Measurements from ENCODE around the gene LRSAM1. TPM values are rescaled to one million over a fixed set of nuclear protein-coding genes. Genes with fewer than 3 reads are reported as not detected.

Gene LRSAM1
- total and polyA plus RNA-seq, 7 experiments from 2014 or later = 4.0 to 23.3 (median 17.6) TPM

DNA sequence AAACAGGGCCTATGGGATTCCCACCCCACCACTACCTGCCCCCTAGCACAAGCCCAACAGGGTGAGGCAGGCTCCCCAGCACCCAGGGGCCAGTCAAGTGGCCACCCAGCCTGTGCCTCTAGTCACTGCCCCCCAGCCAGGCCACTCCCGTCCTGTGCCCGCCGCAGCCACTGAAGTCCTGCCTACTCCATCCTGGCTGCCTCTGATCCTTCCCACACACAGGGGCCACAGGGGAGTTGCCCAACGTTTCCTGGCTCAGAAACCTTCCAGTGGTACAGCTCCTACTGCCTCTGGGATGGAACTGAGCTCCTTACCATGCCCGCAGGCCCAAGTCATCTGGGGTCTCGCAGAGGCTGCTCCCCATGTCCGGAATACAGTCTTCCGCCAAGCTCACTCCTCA is 90.6 kb downstream of the LRSAM1 start:
- CTCF ChIA-PET = no interaction called here
- H3K4me3 ChIP-seq (ENCODE audit: low read length) = no peak overlapping the region
- no peaks in the 10 kb centered on the region for H3K36me3 Mint-ChIP-seq
- POLR2A ChIA-PET = interaction anchor here (0.6 kb wide), 1 partner anchor 12 kb away, joined by 3 read pairs; no protein-coding TSS in a partner anchor
- H3K4me1 ChIP-seq (ENCODE audit: control insufficient read depth in 2 of 2, insufficient read depth in 2 of 2, low read length in 2 of 2) = no peaks in the 10 kb centered on the region
- H3K4me3 Mint-ChIP-seq = no peak overlapping the region
- no peaks in the 10 kb centered on the region for H3K27me3 ChIP-seq (ENCODE audit: control insufficient read depth in 2 of 2, insufficient read depth in 2 of 2, low read length in 2 of 2)
- DNase-seq (no peak), ATAC-seq (no peak)
- H3K27me3 Mint-ChIP-seq = no peaks in the 10 kb centered on the region
- no peak overlapping the region for H3K27ac ChIP-seq (ENCODE audit: low read depth, low read length)
- intact Hi-C loops (cut with micrococcal nuclease) = no loop called here
- H3K27ac Mint-ChIP-seq = no peak overlapping the region
- peaks cover 0 to 26% (median 0%) of the 10 kb centered on the region in 7 donors for H3K4me1 Mint-ChIP-seq
- no peaks in the 10 kb centered on the region for H3K9me3 ChIP-seq (ENCODE audit: control insufficient read depth in 2 of 3, low read length in 3 of 3)
- H3K9me3 Mint-ChIP-seq = no peaks in the 10 kb centered on the region
- no peaks in the 10 kb centered on the region for H3K36me3 ChIP-seq (ENCODE audit: control insufficient read depth in 2 of 3, insufficient read depth in 3 of 3, low read length in 3 of 3)

DNA sequence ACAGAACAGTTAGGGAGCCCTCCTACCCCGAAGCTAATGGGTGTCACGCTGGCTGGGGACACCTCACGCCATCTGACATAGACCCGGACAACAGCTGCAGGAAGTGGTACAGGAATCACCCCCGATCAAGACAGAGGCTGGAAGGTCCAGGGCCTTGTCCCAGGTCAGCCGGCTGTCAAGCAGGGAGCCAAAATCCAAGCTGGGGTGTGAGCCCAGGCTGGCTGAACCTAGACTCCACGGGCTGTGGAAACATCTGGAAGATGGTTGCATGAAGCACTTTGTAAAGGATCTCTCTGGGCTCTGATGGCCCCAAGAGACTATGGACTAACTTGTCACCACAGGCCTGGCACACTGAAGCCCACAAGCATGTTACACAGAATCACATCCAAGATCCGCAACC is 91.9 kb downstream of the LRSAM1 start:
- no peak overlapping the region for H3K27ac Mint-ChIP-seq
- POLR2A ChIA-PET = no interaction called here
- CTCF ChIA-PET = interaction anchor here (0.6 kb wide), 1 partner anchor 41 kb away, joined by 4 read pairs; no protein-coding TSS in a partner anchor

DNA sequence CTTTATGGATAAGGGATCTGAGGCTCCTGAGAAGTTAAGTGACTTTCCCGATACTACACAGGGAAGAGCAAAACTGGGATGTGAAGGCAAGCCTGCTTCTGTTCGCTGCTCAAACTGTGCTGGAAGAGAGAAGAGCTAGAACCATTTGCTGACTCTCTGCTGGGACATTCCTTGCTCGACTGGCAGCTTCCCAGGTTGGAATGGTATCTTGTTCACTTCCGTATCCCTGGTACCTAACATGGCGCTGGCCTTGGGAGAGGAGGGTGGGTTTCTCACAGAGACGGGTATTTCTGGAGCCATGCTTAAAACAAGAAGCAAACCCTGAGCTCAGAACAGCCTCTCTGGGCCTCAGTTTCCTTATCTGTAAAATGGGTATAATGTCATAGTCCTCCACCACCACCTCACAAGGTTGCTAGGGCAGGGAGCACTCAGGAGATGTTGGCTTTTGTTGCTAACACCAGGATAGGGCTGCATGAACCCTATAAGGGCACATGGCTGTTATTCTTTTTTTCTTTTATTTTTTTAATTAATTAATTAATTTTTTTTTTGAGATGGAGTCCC is 92.7 kb downstream of the LRSAM1 start:
- Mint-ChIP-seq H3K4me3 (no peak overlapping the region), H3K27me3 (no peaks in the 10 kb centered on the region), H3K27ac (peak overlapping the region in 2 of 9 donors; percentile 1 to 10), H3K36me3 (peaks cover 0 to 5% (median 0%) of the 10 kb centered on the region in 5 donors), H3K9me3 (no peaks in the 10 kb centered on the region), H3K4me1 (peaks cover 0 to 32% (median 4%) of the 10 kb centered on the region in 7 donors)
- Histone ChIP-seq H3K4me3 (ENCODE audit: low read length) (no peak overlapping the region), H3K27ac (ENCODE audit: low read depth, low read length) (no peak overlapping the region), H3K27me3 (ENCODE audit: control insufficient read depth in 2 of 2, insufficient read depth in 2 of 2, low read length in 2 of 2) (no peaks in the 10 kb centered on the region), H3K4me1 (ENCODE audit: control insufficient read depth in 2 of 2, insufficient read depth in 2 of 2, low read length in 2 of 2) (no peaks in the 10 kb centered on the region), H3K9me3 (ENCODE audit: control insufficient read depth in 2 of 3, low read length in 3 of 3) (no peaks in the 10 kb centered on the region), H3K36me3 (ENCODE audit: control insufficient read depth in 2 of 3, insufficient read depth in 3 of 3, low read length in 3 of 3) (no peaks in the 10 kb centered on the region)
- intact Hi-C loops (cut with micrococcal nuclease) = no loop called here
- POLR2A ChIA-PET = no interaction called here
- no peak for ATAC-seq
- CTCF ChIA-PET = interaction anchor here (0.6 to 1.0 kb wide), 2 partner anchors 13 to 40 kb away, joined by 3 to 4 read pairs; no protein-coding TSS in a partner anchor
- DNase-seq = no peak

More for the DNA sequence above, 91.9 kb downstream of the LRSAM1 start:
- ATAC-seq = no peak
- Histone ChIP-seq H3K9me3 (ENCODE audit: control insufficient read depth in 2 of 3, low read length in 3 of 3) (no peaks in the 10 kb centered on the region), H3K4me1 (ENCODE audit: control insufficient read depth in 2 of 2, insufficient read depth in 2 of 2, low read length in 2 of 2) (no peaks in the 10 kb centered on the region), H3K36me3 (ENCODE audit: control insufficient read depth in 2 of 3, insufficient read depth in 3 of 3, low read length in 3 of 3) (no peaks in the 10 kb centered on the region), H3K4me3 (ENCODE audit: low read length) (no peak overlapping the region), H3K27ac (ENCODE audit: low read depth, low read length) (no peak overlapping the region), H3K27me3 (ENCODE audit: control insufficient read depth in 2 of 2, insufficient read depth in 2 of 2, low read length in 2 of 2) (no peaks in the 10 kb centered on the region)
- Mint-ChIP-seq H3K27me3 (no peaks in the 10 kb centered on the region), H3K9me3 (no peaks in the 10 kb centered on the region), H3K4me1 (peaks cover 0 to 28% (median under 1%) of the 10 kb centered on the region in 7 donors), H3K36me3 (peaks cover 0 to under 1% (median 0%) of the 10 kb centered on the region in 5 donors), H3K4me3 (no peak overlapping the region)
- intact Hi-C loops (cut with micrococcal nuclease) = no loop called here
- no peak for DNase-seq

DNA sequence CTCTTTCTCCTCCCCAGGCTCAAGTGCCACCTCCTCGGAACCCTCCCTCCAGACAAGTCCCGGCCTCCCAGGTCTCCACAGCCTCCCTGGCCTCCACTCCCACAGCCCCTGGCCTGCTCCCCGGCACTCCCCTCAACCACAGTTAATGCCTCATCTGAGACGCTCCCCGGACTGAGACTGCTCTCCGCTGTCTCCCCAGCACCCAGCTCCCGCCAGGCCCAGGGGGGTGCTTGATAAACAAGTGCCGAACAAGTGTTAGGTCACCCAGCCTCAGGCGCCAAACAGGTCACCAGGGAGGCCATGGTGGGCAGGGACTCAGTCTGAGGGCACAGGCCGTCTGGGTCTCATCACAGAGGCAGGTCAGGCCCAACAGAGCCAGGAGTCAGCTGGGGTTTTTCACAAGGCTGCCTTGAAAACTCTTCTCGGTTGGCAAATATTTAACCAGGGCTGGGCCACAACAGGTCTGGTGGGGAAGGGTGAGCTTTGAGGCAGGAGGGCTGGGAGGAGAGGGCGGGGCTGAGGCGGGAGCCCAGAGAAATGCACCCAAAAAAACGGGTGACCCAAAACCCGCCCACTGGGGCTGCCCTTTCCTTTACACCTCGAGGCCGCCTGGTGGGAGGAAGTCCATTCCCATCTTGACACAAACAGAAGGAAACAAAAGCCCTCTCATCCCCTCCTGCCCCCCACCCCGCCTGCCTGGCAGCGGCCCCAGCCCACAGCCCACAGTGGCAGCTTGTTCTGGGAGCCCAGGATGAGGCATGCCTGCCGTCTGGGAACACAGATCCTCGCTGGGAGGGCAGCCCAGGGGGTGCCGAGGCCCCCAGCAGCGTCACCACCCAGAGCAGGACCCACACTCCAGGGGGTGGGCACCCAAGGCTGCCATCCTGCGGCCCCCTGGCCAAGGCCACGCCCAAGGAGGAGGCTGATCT is 94.2 kb downstream of the LRSAM1 start:
- Histone ChIP-seq H3K9me3 (ENCODE audit: control insufficient read depth in 2 of 3, low read length in 3 of 3) (no peaks in the 10 kb centered on the region), H3K4me1 (ENCODE audit: control insufficient read depth in 2 of 2, insufficient read depth in 2 of 2, low read length in 2 of 2) (no peaks in the 10 kb centered on the region), H3K36me3 (ENCODE audit: control insufficient read depth in 2 of 3, insufficient read depth in 3 of 3, low read length in 3 of 3) (no peaks in the 10 kb centered on the region), H3K27ac (ENCODE audit: low read depth, low read length) (no peak overlapping the region), H3K4me3 (ENCODE audit: low read length) (no peak overlapping the region), H3K27me3 (ENCODE audit: control insufficient read depth in 2 of 2, insufficient read depth in 2 of 2, low read length in 2 of 2) (no peaks in the 10 kb centered on the region)
- Mint-ChIP-seq H3K27ac (peak overlapping the region in 1 of 9 donors; percentile 2), H3K9me3 (no peaks in the 10 kb centered on the region), H3K4me3 (no peak overlapping the region), H3K4me1 (peaks cover 0 to 34% (median 4%) of the 10 kb centered on the region in 7 donors), H3K36me3 (peaks cover 0 to 10% (median 0%) of the 10 kb centered on the region in 5 donors), H3K27me3 (no peaks in the 10 kb centered on the region)
- CTCF ChIA-PET = interaction anchor here (1.0 kb wide), 1 partner anchor 12 kb away, joined by 3 read pairs; no protein-coding TSS in a partner anchor
- POLR2A ChIA-PET = no interaction called here
- peak; percentile 32 for ATAC-seq
- DNase-seq = no peak
- intact Hi-C loops (cut with micrococcal nuclease) = no loop called here

DNA sequence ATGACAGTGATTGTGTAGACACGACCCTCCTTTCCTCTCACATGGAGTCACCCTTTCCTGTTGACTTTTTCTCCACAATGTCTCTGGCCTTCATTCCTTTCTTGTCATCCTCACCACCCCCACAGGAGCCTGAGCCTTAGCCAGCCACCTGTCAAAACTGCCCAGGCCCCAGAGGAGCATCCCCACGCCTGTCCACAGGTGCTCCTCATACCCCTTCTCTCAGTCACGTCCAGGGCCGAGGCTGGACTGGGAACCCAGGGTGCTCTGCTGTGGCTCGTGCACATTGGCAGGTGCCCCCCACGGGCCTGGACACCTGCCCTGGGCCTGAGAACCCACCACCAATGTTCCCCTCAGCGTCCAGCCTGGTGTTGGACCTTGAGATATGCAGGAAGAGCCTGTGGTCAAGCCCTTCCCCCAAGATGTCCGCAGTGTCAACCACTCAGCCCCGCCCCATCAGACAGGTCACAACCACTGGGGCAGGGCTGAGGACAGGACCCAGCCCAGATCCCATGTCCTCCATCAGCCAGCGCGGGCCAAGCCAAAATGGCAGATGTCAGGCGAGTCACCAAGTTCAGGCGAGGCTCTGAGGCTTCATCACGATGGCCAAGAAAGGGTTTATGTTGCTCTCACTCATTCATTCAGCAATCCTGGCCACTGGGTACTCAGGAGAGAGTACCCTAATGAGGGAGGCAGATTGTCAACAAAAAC is 95.0 kb downstream of the LRSAM1 start:
- H3K27me3 ChIP-seq (ENCODE audit: control insufficient read depth in 2 of 2, insufficient read depth in 2 of 2, low read length in 2 of 2) = no peaks in the 10 kb centered on the region
- intact Hi-C loops (cut with micrococcal nuclease) = no loop called here
- Mint-ChIP-seq H3K4me1 (peaks cover 0 to 34% (median 4%) of the 10 kb centered on the region in 7 donors), H3K9me3 (no peaks in the 10 kb centered on the region), H3K36me3 (peaks cover 0 to 10% (median 0%) of the 10 kb centered on the region in 5 donors), H3K27me3 (no peaks in the 10 kb centered on the region), H3K4me3 (no peak overlapping the region), H3K27ac (peak overlapping the region in 2 of 9 donors; percentile 22 to 60)
- ChIA-PET CTCF (no interaction called here), POLR2A (no interaction called here)
- no peaks in the 10 kb centered on the region for H3K36me3 ChIP-seq (ENCODE audit: control insufficient read depth in 2 of 3, insufficient read depth in 3 of 3, low read length in 3 of 3)
- H3K27ac ChIP-seq (ENCODE audit: low read depth, low read length) = no peak overlapping the region
- no peaks in the 10 kb centered on the region for H3K4me1 ChIP-seq (ENCODE audit: control insufficient read depth in 2 of 2, insufficient read depth in 2 of 2, low read length in 2 of 2)
- DNase-seq = no peak
- no peaks in the 10 kb centered on the region for H3K9me3 ChIP-seq (ENCODE audit: control insufficient read depth in 2 of 3, low read length in 3 of 3)
- ATAC-seq = peak; percentile 52
- H3K4me3 ChIP-seq (ENCODE audit: low read length) = no peak overlapping the region

DNA sequence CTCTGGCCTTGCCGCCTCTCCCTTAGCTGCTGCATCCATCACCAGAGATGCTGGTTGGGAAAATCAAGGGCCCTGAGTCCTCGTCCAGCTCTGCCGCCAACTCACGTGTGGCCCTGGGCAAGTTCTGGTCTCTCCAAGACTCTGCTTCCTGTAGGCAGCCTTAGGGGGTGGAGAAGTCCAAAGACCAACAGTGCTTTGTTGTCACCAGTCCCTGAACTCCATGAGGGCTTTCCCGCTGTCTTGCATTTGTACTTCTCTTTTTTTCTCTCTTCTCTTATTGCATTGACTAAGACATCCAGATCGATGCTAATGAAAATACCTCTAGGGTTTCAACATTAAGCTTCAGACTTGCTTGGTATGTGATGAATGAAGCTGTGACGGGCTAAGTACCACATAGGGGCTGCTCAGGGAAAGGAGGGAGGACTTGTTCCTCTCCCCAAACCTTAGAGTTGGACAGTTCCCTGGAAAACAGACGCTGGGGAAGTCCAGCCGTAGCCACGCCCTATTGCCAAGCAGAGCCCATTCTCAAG is 97.1 kb downstream of the LRSAM1 start:
- POLR2A ChIA-PET = interaction anchor here (1.0 kb wide), 1 partner anchor 17 kb away, joined by 3 read pairs; no protein-coding TSS in a partner anchor
- no peaks in the 10 kb centered on the region for H3K4me1 ChIP-seq (ENCODE audit: control insufficient read depth in 2 of 2, insufficient read depth in 2 of 2, low read length in 2 of 2)
- H3K27ac Mint-ChIP-seq = no peak overlapping the region

More for the DNA sequence above, 97.1 kb downstream of the LRSAM1 start:
- Histone ChIP-seq H3K36me3 (ENCODE audit: control insufficient read depth in 2 of 3, insufficient read depth in 3 of 3, low read length in 3 of 3) (no peaks in the 10 kb centered on the region), H3K27me3 (ENCODE audit: control insufficient read depth in 2 of 2, insufficient read depth in 2 of 2, low read length in 2 of 2) (no peaks in the 10 kb centered on the region), H3K4me3 (ENCODE audit: low read length) (no peak overlapping the region), H3K27ac (ENCODE audit: low read depth, low read length) (no peak overlapping the region), H3K9me3 (ENCODE audit: control insufficient read depth in 2 of 3, low read length in 3 of 3) (no peaks in the 10 kb centered on the region)
- Mint-ChIP-seq H3K4me1 (peaks cover 0 to 37% (median 4%) of the 10 kb centered on the region in 7 donors), H3K36me3 (peaks cover 0 to 12% (median 0%) of the 10 kb centered on the region in 5 donors), H3K4me3 (no peak overlapping the region), H3K27me3 (no peaks in the 10 kb centered on the region), H3K9me3 (no peaks in the 10 kb centered on the region)
- intact Hi-C loops (cut with micrococcal nuclease) = no loop called here
- DNase-seq = no peak
- no peak for ATAC-seq
- CTCF ChIA-PET = interaction anchor here (0.6 to 1.2 kb wide), 2 partner anchors 40 to 215 kb away, joined by 3 read pairs; no protein-coding TSS in a partner anchor

Data from naive thymus-derived CD4-positive, alpha-beta T cell (primary cell).